Karpas-422 (cell line): Measurements from ENCODE around the gene OSBPL2. TPM values are rescaled to one million over a fixed set of nuclear protein-coding genes. Genes with fewer than 3 reads are reported as not detected.

ENCODE experiments used
- DNase-seq: peaks from one replicate; pipeline ENCODE4 v3.0.0-alpha.2; 2015
- H2AFZ ChIP-seq: fragments of 200-600 bp; sonication (generic); 2 replicates; pipeline ENCODE4 v1.6.1; 2014; ENCODE audit warnings: antibody characterized with exemption, low read length, mixed read lengths
- H3K27ac ChIP-seq: fragments of 200-600 bp; sonication (generic); 2 replicates; pipeline ENCODE4 v1.5.1; 2014; ENCODE audit warnings: mild to moderate bottlenecking, low read length, moderate library complexity
- H3K27me3 ChIP-seq: fragments of 200-600 bp; sonication (generic); 2 replicates; pipeline ENCODE4 v1.6.1; 2014; ENCODE audit warnings: low read length, mixed read lengths
- H3K36me3 ChIP-seq: fragments of 200-600 bp; sonication (generic); 2 replicates; pipeline ENCODE4 v1.6.1; 2014; ENCODE audit warnings: low read length, mixed read lengths; ENCODE audit not compliant: insufficient read depth
- H3K4me1 ChIP-seq: fragments of 200-600 bp; sonication (generic); 2 replicates; pipeline ENCODE4 v1.6.1; 2014; ENCODE audit warnings: mild to moderate bottlenecking, low read length, mixed read lengths
- H3K4me2 ChIP-seq: fragments of 200-600 bp; sonication (generic); 2 replicates; pipeline ENCODE4 v1.6.1; 2014; ENCODE audit warnings: low read length, low read depth, mild to moderate bottlenecking; ENCODE audit not compliant: poor library complexity, severe bottlenecking
- H3K4me3 ChIP-seq: fragments of 200-600 bp; sonication (generic); 2 replicates; pipeline ENCODE4 v1.5.1; 2014; ENCODE audit warnings: mild to moderate bottlenecking, antibody characterized with exemption, low read length, mixed read lengths
- H3K79me2 ChIP-seq: fragments of 200-600 bp; sonication (generic); 2 replicates; pipeline ENCODE4 v1.6.1; 2014; ENCODE audit warnings: mild to moderate bottlenecking, low read length, mixed read lengths
- H3K9ac ChIP-seq: fragments of 200-600 bp; sonication (generic); 2 replicates; pipeline ENCODE4 v1.6.0; 2014; ENCODE audit warnings: low read length
- H3K9me2 ChIP-seq: fragments of 200-600 bp; sonication (generic), shearing (Covaris generic); replicated peaks from 2 replicates; pipeline ENCODE4 v1.6.0; 2014; ENCODE audit warnings: mild to moderate bottlenecking, low read length, moderate library complexity; ENCODE audit not compliant: insufficient read depth
- H3K9me3 ChIP-seq: fragments of 300-700, 200-600 bp; sonication (generic); 2 replicates; pipeline ENCODE4 v1.6.1; 2014; ENCODE audit warnings: low read length, mixed read lengths
- H4K20me1 ChIP-seq: fragments of 200-600 bp; sonication (generic); 2 replicates; pipeline ENCODE4 v1.6.1; 2014; ENCODE audit warnings: mild to moderate bottlenecking, antibody characterized with exemption, low read length, low read depth; ENCODE audit not compliant: insufficient read depth
- total RNA-seq: library from RNA; depleted of rRNA; stranded (reverse); fragments of >200 nt; shearing (Covaris generic); gene quantifications from 2 replicates; pipeline ENCODE4 v1.2.3, GENCODE V29; 2014; ENCODE audit warnings: low replicate concordance

The OSBPL2 gene
- total RNA-seq, 1 experiment from 2014 or later: 22.6 TPM

DNA sequence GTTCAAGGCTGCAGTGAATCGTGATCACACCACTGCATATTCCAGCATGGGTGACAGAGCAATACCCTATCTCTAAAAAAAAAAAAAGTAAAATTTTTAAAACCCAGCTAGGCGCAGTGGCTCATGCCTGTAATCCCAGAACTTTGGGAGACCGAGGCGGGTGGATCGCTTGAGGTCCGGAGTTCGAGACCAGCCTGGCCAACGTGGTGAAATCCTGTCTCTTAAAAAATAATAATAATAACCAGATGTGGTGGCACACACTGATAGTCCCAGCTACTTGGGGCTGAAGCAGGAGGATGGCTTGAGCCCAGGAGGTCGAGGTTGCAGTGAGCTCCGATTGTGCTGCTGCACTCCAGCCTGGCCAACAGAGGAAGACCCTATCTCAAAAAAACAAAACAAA lies 42.0 kb upstream of the OSBPL2 start:
- H3K4me1 ChIP-seq: no peaks in the 10 kb centered on the region
- no peak overlapping the region for H3K9ac ChIP-seq
- no peak for DNase-seq
- H3K79me2 ChIP-seq: peaks cover 7% of the 10 kb centered on the region; the same call in 1 of the 2 replicates
- no peaks in the 10 kb centered on the region for H3K9me2 ChIP-seq
- no peaks in the 10 kb centered on the region for H3K9me3 ChIP-seq
- no peak overlapping the region for H2AFZ ChIP-seq
- no peak overlapping the region for H3K4me3 ChIP-seq
- H4K20me1 ChIP-seq: no peaks in the 10 kb centered on the region
- no peaks in the 10 kb centered on the region for H3K27me3 ChIP-seq
- no peak overlapping the region for H3K4me2 ChIP-seq
- H3K36me3 ChIP-seq: peaks cover 13% of the 10 kb centered on the region
- H3K27ac ChIP-seq: no peak overlapping the region

DNA sequence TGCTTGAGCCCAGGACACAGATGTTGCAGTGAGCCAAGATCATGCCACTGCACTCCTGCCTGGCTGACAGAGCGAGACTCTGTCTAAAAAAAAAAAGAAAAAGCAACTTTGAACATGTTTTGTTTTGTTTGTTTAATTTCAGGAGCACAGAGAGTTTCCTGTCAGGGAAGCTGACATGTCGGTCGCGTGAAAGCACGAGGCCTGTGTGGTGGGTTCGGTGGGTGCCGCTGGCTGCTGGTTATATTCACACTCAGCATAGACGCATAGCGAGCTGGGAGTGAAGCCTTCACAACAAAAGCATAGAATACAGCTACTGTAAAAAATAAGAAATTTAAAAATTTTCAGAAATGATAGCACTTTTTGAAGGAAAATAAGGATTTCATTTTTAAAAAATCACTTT lies 41.0 kb upstream of the OSBPL2 start:
- DNase-seq: no peak
- Histone ChIP-seq H3K9me3 (no peaks in the 10 kb centered on the region), H3K79me2 (peaks cover 4% of the 10 kb centered on the region; the same call in 1 of the 2 replicates), H3K4me2 (no peak overlapping the region), H3K27ac (no peak overlapping the region), H3K9ac (no peak overlapping the region), H3K36me3 (peaks cover 13% of the 10 kb centered on the region), H2AFZ (no peak overlapping the region), H3K9me2 (no peaks in the 10 kb centered on the region), H3K27me3 (no peaks in the 10 kb centered on the region), H3K4me3 (no peak overlapping the region), H4K20me1 (no peaks in the 10 kb centered on the region), H3K4me1 (no peaks in the 10 kb centered on the region)

DNA sequence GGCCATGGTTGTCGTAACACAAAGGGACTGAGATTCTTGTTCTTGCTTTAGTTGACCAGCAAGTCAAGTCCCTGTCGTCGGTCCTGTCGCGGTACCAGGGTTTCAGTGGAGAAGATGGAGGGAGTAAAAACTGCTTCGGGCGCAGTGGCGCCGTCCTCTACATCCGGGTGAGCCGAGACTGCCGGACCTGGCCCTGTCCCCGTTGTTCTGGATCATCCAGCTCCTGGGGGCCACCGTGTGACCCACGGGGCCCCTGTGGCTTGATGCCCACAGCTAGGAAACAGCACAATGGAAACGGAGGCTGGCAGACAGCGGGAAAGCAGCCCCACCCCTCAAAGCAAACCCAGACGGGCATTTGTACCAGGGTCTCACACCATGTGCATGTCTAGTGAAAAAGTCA lies 40.5 kb upstream of the OSBPL2 start:
- no peaks in the 10 kb centered on the region for H3K9me2 ChIP-seq
- H3K9ac ChIP-seq: no peak overlapping the region
- no peak overlapping the region for H3K4me3 ChIP-seq
- H3K4me2 ChIP-seq: no peak overlapping the region
- no peaks in the 10 kb centered on the region; the same call in 1 of the 2 replicates for H3K79me2 ChIP-seq
- no peaks in the 10 kb centered on the region for H3K27me3 ChIP-seq
- no peak for DNase-seq
- peaks cover 13% of the 10 kb centered on the region for H3K36me3 ChIP-seq
- no peak overlapping the region for H3K27ac ChIP-seq
- no peaks in the 10 kb centered on the region for H3K4me1 ChIP-seq
- no peak overlapping the region for H2AFZ ChIP-seq
- no peaks in the 10 kb centered on the region for H3K9me3 ChIP-seq
- H4K20me1 ChIP-seq: no peaks in the 10 kb centered on the region

DNA sequence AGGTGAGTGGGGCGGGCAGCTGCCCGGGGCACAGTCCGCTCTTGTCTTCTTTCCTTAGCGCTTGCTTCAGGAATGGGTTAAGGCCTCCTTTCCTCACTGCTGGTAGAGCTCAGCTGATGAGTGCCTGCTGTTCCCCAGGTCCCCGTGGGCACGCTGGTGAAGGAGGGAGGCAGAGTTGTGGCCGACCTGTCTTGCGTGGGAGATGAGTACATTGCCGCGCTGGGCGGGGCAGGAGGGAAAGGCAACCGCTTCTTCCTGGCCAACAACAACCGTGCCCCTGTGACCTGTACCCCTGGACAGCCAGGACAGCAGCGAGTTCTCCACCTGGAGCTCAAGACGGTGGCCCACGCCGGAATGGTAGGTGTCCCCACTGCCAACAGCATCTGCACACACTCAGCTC lies 39.8 kb upstream of the OSBPL2 start:
- Histone ChIP-seq H3K9ac (no peak overlapping the region), H3K4me2 (no peak overlapping the region), H3K9me3 (no peaks in the 10 kb centered on the region), H3K79me2 (no peaks in the 10 kb centered on the region; the same call in 1 of the 2 replicates), H2AFZ (no peak overlapping the region), H3K4me3 (no peak overlapping the region), H3K27me3 (no peaks in the 10 kb centered on the region), H4K20me1 (no peaks in the 10 kb centered on the region), H3K4me1 (no peaks in the 10 kb centered on the region), H3K36me3 (peaks cover 13% of the 10 kb centered on the region), H3K9me2 (no peaks in the 10 kb centered on the region), H3K27ac (no peak overlapping the region)
- no peak for DNase-seq

DNA sequence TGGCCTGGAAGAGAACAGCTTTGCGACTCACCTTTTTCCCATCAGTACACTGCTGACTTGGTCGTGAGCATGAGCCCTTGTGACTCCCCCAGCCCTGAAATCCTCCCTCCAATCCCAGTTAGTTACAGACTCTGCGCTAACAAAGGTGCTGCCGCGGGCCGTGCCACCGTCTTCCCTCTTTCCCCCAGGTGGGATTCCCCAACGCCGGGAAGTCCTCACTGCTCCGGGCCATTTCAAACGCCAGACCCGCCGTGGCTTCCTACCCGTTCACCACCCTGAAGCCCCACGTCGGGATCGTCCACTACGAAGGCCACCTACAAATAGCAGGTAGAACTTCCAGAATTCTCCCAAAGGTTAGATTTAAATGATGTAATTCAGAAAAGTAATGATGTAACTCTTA lies 39.4 kb upstream of the OSBPL2 start:
- peaks cover 13% of the 10 kb centered on the region for H3K36me3 ChIP-seq
- no peak overlapping the region for H3K9ac ChIP-seq

DNA sequence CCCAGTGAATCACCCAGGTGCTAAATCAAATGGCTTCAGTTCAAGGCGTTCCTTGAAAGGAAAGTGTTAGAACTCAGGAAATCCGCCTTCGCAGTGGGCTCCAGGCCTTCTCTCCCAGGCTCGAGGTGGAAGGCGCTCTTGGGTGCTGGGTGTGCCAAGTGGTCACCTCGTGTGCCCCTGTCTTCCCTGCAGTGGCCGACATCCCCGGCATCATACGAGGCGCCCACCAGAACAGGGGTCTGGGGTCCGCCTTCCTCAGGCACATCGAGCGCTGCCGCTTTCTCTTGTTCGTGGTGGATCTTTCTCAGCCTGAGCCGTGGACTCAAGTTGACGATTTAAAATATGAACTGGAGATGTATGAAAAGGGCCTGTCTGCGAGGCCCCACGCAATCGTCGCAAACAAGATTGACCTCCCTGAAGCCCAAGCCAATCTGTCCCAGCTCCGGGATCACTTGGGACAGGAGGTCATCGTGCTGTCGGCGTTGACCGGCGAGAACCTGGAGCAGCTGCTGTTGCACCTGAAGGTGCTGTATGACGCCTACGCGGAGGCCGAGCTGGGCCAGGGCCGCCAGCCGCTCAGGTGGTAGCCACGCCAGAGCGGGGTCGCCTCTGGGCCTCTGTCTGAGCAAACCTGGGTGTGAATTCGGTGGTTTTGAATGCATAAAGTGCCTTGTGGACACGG lies 37.7 kb upstream of the OSBPL2 start:
- H3K9ac ChIP-seq: no peak overlapping the region
- peaks cover 12% of the 10 kb centered on the region for H3K36me3 ChIP-seq
- H3K9me2 ChIP-seq: no peaks in the 10 kb centered on the region
- H3K4me3 ChIP-seq: no peak overlapping the region
- DNase-seq: no peak
- no peaks in the 10 kb centered on the region for H4K20me1 ChIP-seq
- H2AFZ ChIP-seq: no peak overlapping the region
- no peaks in the 10 kb centered on the region for H3K27me3 ChIP-seq
- no peak overlapping the region for H3K4me2 ChIP-seq
- H3K4me1 ChIP-seq: no peaks in the 10 kb centered on the region
- H3K9me3 ChIP-seq: no peaks in the 10 kb centered on the region
- no peaks in the 10 kb centered on the region for H3K79me2 ChIP-seq
- no peak overlapping the region for H3K27ac ChIP-seq

More for the DNA sequence above, 39.4 kb upstream of the OSBPL2 start:
- Histone ChIP-seq H3K27ac (no peak overlapping the region), H3K27me3 (no peaks in the 10 kb centered on the region), H3K9me3 (no peaks in the 10 kb centered on the region), H3K4me1 (no peaks in the 10 kb centered on the region), H3K4me2 (no peak overlapping the region), H3K4me3 (no peak overlapping the region), H3K79me2 (no peaks in the 10 kb centered on the region), H4K20me1 (no peaks in the 10 kb centered on the region), H3K9me2 (no peaks in the 10 kb centered on the region), H2AFZ (no peak overlapping the region)
- DNase-seq: no peak

DNA sequence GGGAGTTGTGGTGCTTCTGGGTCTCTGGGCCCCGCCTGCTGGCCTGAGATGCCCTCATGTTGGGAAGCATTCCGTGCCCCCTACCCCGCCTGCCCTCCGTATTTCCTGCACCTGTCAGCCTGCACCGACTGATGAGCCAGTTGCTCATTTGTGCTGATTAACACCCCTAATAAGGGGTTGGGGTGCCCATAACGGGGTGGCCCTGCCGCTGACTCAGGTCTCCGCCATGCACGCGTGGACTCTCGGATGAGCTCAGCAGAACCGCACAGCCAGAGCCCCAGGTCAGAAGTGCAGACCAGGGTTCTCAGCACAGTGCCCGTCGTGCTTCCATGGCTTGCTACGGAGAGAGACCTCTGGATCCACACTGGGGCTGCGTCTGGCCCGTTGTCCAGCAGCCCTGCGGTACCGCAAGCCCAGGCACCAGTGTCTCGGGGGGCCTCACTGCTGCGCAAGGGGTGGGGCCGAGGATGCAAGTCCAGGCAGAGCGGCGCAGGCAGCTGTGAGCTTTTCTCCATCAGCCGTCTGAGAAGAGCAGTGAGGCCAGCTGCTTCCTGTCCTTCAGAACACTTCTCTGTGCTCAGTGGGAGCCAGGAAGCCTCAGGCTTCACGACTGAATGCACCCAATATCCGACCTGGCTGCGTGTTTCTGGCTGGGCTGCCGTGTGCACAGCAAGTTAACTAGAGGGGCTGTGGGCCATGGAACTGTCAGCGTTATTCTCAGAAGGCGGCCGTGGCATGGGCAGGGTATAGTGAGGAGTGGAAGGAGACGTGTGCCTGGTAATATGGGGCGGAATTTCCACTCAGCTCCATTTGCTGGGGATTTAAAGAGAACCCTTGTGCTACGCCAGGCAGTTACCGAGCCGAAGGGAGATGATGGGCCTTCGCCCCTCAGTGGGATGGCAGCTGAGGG lies 36.9 kb upstream of the OSBPL2 start:
- Histone ChIP-seq H3K27me3 (no peaks in the 10 kb centered on the region), H3K9ac (no peak overlapping the region), H3K9me2 (no peaks in the 10 kb centered on the region), H4K20me1 (no peaks in the 10 kb centered on the region), H3K4me3 (no peak overlapping the region), H3K4me1 (no peaks in the 10 kb centered on the region), H2AFZ (no peak overlapping the region), H3K4me2 (no peak overlapping the region), H3K79me2 (no peaks in the 10 kb centered on the region), H3K27ac (no peak overlapping the region), H3K9me3 (no peaks in the 10 kb centered on the region), H3K36me3 (peaks cover 9% of the 10 kb centered on the region; the same call in 1 of the 2 replicates)
- no peak for DNase-seq

DNA sequence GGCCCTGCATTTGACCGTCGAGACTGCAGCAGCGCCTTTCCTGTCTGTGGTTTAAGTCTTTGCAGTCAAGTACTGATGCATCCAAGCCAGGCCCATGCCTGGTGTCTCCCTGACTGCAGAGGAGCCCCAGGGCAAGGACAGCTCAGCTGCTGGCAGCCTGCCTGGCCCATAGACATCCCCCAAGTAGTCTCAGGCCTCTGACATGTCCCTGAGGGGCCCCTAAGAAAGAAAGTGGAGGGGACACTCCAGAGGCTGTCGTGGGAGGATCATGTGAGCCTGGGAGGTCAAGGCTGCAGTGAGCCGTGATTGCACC lies 36.3 kb upstream of the OSBPL2 start:
- H3K27ac ChIP-seq: no peak overlapping the region
- no peak for DNase-seq
- H4K20me1 ChIP-seq: no peaks in the 10 kb centered on the region
- H3K9me2 ChIP-seq: no peaks in the 10 kb centered on the region
- no peaks in the 10 kb centered on the region for H3K9me3 ChIP-seq
- H3K79me2 ChIP-seq: no peaks in the 10 kb centered on the region
- H3K27me3 ChIP-seq: no peaks in the 10 kb centered on the region
- peaks cover 9% of the 10 kb centered on the region; the same call in 1 of the 2 replicates for H3K36me3 ChIP-seq
- no peak overlapping the region for H3K4me2 ChIP-seq
- H2AFZ ChIP-seq: no peak overlapping the region
- no peak overlapping the region for H3K9ac ChIP-seq
- H3K4me1 ChIP-seq: no peaks in the 10 kb centered on the region
- no peak overlapping the region for H3K4me3 ChIP-seq
